Smooth muscle cell of the brain vasculature (primary cell): ENCODE results near the gene JAKMIP1.

Source experiments
- DNase-seq: peaks from one replicate; pipeline ENCODE4 v3.0.0-alpha.2; 2012; ENCODE audit warnings: low read depth, low spot score

JAKMIP1 gene

DNA sequence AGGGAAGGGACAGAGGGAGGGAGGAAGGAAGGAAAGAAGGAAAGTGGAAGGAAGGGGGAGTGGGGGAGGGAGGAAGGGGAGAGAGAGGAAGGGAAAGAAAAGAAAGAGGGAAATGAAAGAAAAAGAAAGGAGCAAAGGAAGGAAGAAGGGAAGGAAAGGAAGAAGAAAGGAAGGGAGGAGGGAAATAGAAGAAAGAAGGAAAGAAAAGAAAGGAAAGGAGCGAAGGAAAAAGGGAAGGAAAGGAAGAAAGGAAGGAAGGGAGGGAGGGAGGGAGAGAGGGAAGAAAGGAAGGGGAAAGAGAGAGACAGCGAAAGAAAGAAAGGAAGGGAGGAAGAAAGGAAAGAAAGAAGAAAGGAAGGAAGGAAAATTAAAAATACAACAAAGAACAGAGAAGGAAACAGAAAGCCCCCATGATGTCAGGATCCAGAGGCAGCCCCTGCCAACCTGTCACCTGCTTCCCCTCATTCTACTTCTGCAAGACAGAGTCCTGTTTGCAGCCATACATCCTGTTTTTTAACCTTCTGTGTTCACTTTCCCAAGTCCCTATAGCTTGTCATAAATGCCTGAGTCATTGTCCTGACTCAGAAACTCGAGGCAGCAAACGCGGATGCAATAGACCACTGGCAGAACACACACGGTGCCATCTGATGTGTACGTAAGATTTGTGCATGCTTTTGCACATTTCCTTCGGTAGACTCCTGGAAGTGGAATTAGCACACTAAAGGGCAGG, 105.2 kb downstream of the JAKMIP1 start:
- DNase-seq: no peak

DNA sequence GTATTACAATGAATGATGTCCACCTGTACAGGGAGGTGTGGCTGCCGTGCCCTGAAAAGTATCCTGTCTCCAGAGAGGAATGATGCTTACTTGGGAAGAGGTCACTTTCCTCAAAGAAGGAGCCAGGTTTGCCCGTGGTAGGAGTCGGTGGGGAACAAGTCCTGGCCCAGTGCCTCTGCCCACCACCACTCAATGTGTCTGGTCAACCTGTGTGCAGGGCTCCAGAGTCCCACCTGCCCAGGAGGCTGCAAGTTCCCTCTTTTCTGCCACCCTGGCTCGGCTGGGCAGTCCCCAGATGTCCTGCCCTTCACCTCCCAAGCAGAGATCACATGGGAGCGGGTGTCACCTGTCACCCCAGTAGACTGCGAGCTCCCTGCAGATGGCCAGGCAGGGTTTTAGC, 106.7 kb downstream of the JAKMIP1 start:
- DNase-seq: no peak

- no peak for DNase-seq
Observed at GRCh38 chr4:6092971-6093370, 107.4 kb downstream of the JAKMIP1 start.

- no peak for DNase-seq
Observed at GRCh38 chr4:6092131-6092530, 108.2 kb downstream of the JAKMIP1 start.

DNA sequence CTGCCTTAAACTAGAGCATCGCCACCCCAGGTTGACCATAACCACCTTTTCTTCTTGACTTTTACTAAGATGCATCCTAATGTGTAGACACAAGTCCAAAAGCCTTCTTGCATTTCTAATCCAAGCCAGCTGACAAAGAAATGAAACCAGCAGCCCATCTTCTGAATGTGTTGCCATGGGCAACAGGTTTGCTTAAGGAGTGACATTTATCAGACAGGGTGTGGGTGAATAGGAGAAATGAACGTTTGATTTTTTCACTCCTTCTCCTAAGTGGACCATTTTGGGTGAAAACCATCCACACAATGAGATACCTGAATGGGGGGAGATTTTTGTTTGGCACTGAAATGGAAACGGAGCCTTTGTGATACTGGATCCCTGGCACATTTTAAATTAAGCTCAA, 109.4 kb downstream of the JAKMIP1 start:
- DNase-seq: no peak

DNA sequence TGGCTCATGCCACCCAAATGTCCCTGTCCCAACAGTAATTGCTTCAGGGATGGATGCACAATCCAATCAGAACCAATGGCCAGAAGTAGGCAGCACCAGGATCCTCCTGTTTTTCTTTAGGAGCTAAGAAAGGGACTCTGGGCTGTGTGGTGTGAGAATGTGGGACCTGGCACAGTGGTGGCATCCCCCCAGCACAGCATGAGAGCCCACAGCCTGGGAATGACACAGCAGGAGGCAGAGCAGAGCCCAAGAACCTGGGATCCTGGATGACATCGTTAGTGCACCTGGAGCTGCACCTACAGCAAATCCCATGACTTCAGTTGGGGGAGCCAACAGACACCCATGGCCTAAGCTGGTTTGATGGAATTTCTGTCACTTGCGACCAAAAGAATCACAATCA, 111.4 kb downstream of the JAKMIP1 start:
- no peak for DNase-seq

- DNase-seq: no peak
Observed at GRCh38 chr4:6087669-6088341, 112.5 kb downstream of the JAKMIP1 start.

- no peak for DNase-seq
Observed at GRCh38 chr4:6086846-6087245, 113.5 kb downstream of the JAKMIP1 start.

- no peak for DNase-seq
Observed at GRCh38 chr4:6085691-6086628, 114.4 kb downstream of the JAKMIP1 start.

- no peak for DNase-seq
Observed at GRCh38 chr4:6085028-6085690, 115.2 kb downstream of the JAKMIP1 start.

DNA sequence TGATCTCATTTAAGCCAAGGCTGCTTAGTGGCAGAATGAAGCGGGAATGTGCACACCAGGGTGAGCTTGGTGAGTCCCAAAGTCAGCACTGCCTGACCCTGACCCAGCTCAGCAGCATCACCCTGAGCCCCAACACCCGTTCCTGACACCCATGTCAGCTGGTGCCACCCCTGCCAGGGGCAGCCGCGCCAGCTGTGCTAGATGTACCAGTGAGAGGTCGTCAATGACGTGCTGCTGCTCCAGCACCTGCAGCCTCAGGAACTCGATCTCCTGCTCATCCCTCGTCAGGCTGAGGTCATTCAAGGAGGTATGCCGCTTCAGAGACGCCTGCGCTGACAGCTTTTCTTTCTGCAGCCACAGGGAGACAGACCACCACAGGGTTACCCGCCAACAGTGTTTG, 120.4 kb downstream of the JAKMIP1 start:
- DNase-seq: no peak

GRCh38 chr4:6078560-6078959, 121.8 kb downstream of the JAKMIP1 start:
- no peak for DNase-seq

GRCh38 chr4:6076391-6076790, 124.0 kb downstream of the JAKMIP1 start:
- DNase-seq: no peak

- DNase-seq: no peak
Observed at GRCh38 chr4:6074758-6075157, 125.6 kb downstream of the JAKMIP1 start.

- no peak for DNase-seq
Observed at GRCh38 chr4:6071959-6072720, 128.2 kb downstream of the JAKMIP1 start.

DNA sequence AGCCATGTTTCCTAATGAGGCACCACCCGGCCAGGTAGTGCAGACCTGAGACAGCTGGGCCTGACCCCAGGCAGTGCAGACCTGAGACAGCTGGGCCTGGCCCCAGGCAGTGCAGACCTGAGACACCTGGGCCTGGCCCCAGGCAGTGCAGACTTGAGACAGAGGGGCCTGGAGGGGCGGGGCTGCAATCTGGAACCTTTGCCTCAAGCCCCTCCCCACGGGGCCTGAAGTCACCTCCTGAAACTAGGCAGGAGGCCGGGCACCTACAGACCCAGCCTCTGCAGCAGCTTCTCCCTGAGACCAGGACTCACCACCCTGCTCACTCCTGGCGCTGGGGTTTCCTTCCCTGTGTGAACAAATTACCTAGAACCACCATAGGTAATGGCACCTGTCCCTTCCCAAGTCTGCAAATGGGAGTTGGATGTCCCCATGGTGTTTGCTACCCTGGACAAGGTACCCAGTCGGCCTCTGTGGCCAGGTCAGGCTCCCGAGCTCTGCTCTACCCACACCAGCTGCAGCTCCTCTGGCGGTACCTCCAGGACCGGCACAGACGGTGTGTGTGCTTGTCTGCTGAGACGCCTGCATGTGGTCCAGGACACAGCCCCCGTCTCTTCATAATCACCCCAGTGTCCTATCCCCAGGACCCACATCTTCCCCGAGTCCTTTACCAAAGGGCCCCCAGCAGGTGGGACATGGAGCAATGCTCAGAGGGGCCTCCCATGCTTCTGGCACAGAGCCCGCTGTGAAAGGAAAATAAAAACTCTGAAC, 129.0 kb downstream of the JAKMIP1 start:
- no peak for DNase-seq

DNA sequence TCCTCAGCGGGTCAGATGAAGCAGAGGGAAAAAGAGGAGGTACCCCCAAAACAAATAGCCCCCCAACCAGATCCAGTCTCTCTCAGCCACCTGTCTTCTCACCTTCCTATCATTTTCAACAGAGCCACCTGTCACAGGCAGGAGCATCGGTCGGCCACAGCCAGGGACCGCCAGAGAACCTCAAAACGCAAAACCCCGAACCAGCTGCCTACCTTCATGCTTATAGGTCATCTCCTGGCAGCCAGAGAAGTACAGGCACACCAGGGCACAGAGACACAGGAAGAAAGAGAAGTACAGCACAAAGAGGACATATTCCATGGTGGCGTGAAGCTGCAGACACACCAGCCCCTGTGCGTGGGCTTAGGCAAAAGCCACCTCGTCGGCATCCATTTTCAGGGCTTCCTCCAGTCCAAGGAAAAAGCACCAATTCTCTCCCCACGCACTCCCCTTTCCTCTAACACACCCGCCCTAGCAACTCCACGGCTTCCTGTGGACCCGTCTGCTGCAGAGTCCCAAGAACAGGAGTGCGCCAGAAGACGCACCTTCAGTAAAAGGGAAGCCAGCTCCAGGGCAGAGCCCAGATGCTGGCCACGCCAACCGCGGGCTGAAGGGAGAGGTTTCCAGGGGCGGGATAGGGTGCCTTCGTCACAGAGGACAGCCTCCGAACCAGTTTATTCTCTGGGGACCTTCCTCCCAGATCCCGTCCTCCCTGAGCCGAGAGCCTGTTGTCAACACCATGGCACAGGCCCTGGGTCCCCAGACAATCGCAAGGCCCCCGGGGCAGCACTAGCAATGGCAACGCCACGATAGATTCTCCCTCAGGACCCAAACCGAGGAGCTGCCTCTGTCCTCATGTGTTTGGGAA, 130.3 kb downstream of the JAKMIP1 start:
- DNase-seq: no peak

DNA sequence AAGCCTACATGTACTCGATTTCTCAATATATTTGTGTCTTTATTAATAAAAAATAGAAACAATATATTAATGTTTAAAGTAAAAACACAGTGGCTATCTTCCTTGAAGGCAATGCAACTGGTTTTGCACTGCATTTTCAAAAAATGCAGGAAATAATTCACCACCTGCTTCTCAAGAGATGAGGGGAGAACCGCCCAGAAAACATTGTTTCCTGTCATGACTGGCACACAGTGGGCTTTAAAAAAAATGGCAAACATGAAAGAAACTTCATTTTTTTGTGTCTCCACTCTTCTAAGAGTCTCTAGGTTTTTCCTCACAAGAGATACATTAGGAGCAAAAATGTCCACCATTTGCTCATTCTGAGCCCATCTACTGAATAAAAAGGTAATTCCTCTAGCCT, 131.4 kb downstream of the JAKMIP1 start:
- no peak for DNase-seq

DNA sequence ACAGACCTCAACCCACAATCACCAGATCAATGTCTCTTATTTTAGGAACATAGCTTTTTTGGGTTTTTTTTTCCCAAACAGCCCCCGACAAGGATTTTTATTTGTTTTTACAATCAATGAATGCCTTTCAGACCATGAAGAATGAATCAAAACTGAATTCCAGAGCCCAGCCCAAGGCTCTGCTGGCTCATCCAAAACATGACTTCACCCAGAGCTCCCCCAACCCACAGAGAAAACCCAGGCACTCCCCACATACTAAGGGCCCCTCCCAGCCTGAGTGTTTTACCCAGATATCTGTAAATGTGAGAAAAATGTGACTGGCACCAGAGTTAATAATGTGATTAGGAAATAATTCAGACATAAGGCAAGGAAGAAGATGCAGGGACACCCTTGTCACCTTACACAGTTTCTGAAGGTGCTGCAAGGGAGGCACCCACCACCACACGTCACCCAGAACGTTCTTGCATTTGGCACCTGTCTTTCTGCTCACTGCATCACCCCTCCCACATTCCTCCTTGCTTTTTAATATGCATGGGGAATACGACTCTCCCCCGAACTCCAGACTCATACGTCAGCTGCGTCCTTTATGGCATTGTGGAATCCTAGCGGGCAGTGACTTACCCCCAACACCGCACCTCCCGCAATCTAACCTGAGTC, 134.3 kb downstream of the JAKMIP1 start:
- no peak for DNase-seq
